ENCODE data around the gene OBP2A. TPM values are rescaled to one million over a fixed set of nuclear protein-coding genes. Genes with fewer than 3 reads are reported as not detected.

OBP2A gene
- total RNA-seq, 1 experiment from 2014 or later, result not detected

DNA sequence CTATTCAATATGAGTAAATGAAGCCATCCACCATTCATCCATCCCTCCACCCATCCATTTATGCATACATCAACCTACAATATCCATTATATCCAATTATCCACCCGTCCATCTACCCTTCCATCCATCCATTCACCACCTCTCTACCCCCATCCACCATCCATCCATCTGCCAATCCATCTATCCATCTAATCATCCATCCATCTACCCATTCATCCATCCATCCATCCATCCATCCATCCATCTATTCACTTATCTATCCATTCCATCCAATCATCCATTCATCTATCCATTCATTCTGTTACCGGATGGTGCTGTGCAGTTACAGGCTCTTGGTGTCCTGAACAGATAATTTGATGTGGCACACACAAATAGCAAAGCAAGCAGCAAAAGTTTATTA is 26.3 kb downstream of the OBP2A start:
- no peak overlapping the region for H2BK120ac ChIP-seq (ENCODE audit: low read depth, low read length, poor library complexity, severe bottlenecking)
- WGBS (ENCODE audit: extremely low coverage, insufficient read length, low lambda C conversion rate), result 100% methylated on average over 1 of the region's 2 CpGs
- H4K91ac ChIP-seq (ENCODE audit: insufficient read length, low read depth, low read length), result no peak overlapping the region
- H3K27ac ChIP-seq (ENCODE audit: insufficient read length, low read depth, low read length), result no peak overlapping the region
- H2BK12ac ChIP-seq (ENCODE audit: insufficient read length, low read depth, low read length), result no peak overlapping the region
- TF ChIP-seq, protein P1, sequence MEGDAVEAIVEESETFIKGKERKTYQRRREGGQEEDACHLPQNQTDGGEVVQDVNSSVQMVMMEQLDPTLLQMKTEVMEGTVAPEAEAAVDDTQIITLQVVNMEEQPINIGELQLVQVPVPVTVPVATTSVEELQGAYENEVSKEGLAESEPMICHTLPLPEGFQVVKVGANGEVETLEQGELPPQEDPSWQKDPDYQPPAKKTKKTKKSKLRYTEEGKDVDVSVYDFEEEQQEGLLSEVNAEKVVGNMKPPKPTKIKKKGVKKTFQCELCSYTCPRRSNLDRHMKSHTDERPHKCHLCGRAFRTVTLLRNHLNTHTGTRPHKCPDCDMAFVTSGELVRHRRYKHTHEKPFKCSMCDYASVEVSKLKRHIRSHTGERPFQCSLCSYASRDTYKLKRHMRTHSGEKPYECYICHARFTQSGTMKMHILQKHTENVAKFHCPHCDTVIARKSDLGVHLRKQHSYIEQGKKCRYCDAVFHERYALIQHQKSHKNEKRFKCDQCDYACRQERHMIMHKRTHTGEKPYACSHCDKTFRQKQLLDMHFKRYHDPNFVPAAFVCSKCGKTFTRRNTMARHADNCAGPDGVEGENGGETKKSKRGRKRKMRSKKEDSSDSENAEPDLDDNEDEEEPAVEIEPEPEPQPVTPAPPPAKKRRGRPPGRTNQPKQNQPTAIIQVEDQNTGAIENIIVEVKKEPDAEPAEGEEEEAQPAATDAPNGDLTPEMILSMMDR (conservative IDR thresholded peaks at IDR 0.05), result no peak
- H3K79me1 ChIP-seq (ENCODE audit: insufficient read depth, low read depth, low read length, poor library complexity, severe bottlenecking), result no peaks in the 10 kb centered on the region
- no peak overlapping the region for H3K4ac ChIP-seq (ENCODE audit: low read depth, low read length)
- no peak overlapping the region for H3K18ac ChIP-seq (ENCODE audit: insufficient read length, low read depth, low read length)
- Mint-ChIP-seq H3K27me3 (ENCODE audit: low read depth) (peaks cover 3% of the 10 kb centered on the region; the same call in 1 of the 2 replicates), H3K4me3 (no peak overlapping the region), H3K4me1 (peaks cover 5 to 7% of the 10 kb centered on the region in 2 experiments), H3K27ac (no peak overlapping the region), H3K36me3 (ENCODE audit: insufficient read depth in 1 of 3, low read depth in 3 of 3) (peaks cover 8% of the 10 kb centered on the region in 3 experiments; a peak in 6 of 7 replicates), H3K9me3 (peaks cover 9 to 12% of the 10 kb centered on the region in 2 experiments)
- no peak overlapping the region for H2BK5ac ChIP-seq (ENCODE audit: insufficient read length, low read length)
- no peaks in the 10 kb centered on the region for H3K79me2 ChIP-seq (ENCODE audit: insufficient read depth, low read length)
- no peaks in the 10 kb centered on the region for H4K20me1 ChIP-seq (ENCODE audit: control insufficient read depth, insufficient read depth, insufficient read length)
- no peak overlapping the region for H3T11ph ChIP-seq (ENCODE audit: low read length)
- DNase-seq, result no peak
- no peaks in the 10 kb centered on the region for H3K9me3 ChIP-seq (ENCODE audit: control insufficient read depth, low read depth, low read length)
- no peak overlapping the region for H3K56ac ChIP-seq (ENCODE audit: insufficient read length, low read depth, low read length)
- no peaks in the 10 kb centered on the region; the same call in 1 of the 2 replicates for H3K4me1 ChIP-seq (ENCODE audit: insufficient read depth, low read length)
- no peaks in the 10 kb centered on the region for H3K23me2 ChIP-seq (ENCODE audit: insufficient read length, low read depth, low read length, poor library complexity, severe bottlenecking)
- H2BK20ac ChIP-seq (ENCODE audit: low read depth, low read length, poor library complexity, severe bottlenecking), result no peak overlapping the region
- no peak overlapping the region for H3K23ac ChIP-seq (ENCODE audit: insufficient read length, low read depth, low read length)
- H4K5ac ChIP-seq (ENCODE audit: insufficient read length, low read depth, low read length), result no peak overlapping the region
- no peak overlapping the region for H2BK15ac ChIP-seq (ENCODE audit: low read depth, low read length)
- no peak overlapping the region for H3K4me2 ChIP-seq (ENCODE audit: insufficient read depth, insufficient read length, low read length)
- H3K9ac ChIP-seq (ENCODE audit: extremely low read depth, insufficient read length, low read length), result no peak overlapping the region
- H2AFZ ChIP-seq (ENCODE audit: low read length), result no peak overlapping the region
- no peak overlapping the region for H3K14ac ChIP-seq (ENCODE audit: insufficient read depth, low read length)
- H2AK5ac ChIP-seq (ENCODE audit: insufficient read length, low read length), result no peak overlapping the region
- H3K27me3 ChIP-seq (ENCODE audit: insufficient read depth, low read length), result no peaks in the 10 kb centered on the region
- H4K8ac ChIP-seq (replicated peaks; ENCODE audit: insufficient read length, low read depth, low read length), result no peak overlapping the region
